GM18526 (cell line): ENCODE data around the gene CYLD.

Experiments used
- POLR2A ChIP-seq: IDR thresholded peaks from 3 replicates; pipeline ENCODE4 v1.6.1; 2011; ENCODE audit not compliant: insufficient read length; ENCODE audit errors: extremely low read depth

CYLD gene

DNA sequence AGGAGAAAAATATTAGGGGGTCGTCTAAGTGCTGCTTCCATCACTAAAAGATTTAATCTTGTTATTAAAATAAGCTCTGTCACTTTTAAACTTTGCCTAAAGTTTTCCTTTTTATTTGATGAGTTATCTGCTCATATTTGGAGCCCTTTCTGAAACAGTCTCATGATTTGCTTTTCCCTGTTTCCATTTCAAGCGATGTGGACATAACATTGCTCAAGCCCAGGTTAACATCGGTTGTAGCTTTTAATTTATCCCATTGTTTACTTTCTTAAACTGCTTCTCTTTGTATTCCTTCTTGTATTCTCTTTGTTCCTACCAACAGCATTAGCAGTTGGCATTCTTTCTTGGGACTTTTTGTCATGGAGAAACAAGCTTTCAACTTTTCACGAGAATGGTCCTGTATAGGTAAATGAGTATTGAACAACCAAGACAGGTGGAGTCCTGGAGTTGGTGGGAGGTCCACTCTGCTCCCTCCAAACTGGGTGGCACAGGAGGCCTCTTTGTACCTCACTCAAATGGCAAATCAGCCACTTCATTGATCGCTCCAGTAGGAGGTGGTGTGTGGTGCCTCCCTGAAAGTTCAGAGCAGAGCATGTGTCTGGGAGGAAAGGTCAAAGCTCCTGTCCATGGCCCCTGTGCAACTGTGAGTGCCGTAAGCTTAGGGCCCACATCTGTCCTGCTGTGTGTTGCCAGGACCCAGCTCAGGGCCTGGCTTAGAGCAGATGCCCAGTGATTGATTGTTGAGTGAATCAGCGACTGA is 107.0 kb downstream of the CYLD start:
- TF ChIP-seq POLR2A = no peak
